ENCODE results near the gene ARID3C.

Gene ARID3C

GRCh38 chr9:34623374-34624235 is 5.3 kb downstream of the ARID3C start:
- Histone ChIP-seq H3K27me3 (ENCODE audit: insufficient read depth, low read length, poor library complexity, severe bottlenecking) (peaks cover 33% of the 10 kb centered on the region), H3K4me3 (ENCODE audit: low read length, poor library complexity, severe bottlenecking) (no peak overlapping the region), H3K4me2 (ENCODE audit: low read depth, low read length, poor library complexity, severe bottlenecking) (no peak overlapping the region), H3K36me3 (ENCODE audit: insufficient read depth, low read length) (no peaks in the 10 kb centered on the region), H2AFZ (ENCODE audit: low read length) (no peak overlapping the region), H3K79me2 (ENCODE audit: insufficient read depth, low read length) (peaks cover 13% of the 10 kb centered on the region; the same call in 1 of the 2 replicates), H3K4me1 (ENCODE audit: insufficient read depth, low read length, poor library complexity, severe bottlenecking) (peaks cover 16% of the 10 kb centered on the region), H3F3A (ENCODE audit: low read depth) (no peaks in the 10 kb centered on the region), H3K9me3 (ENCODE audit: insufficient read depth, low read depth, low read length) (no peaks in the 10 kb centered on the region), H4K20me1 (ENCODE audit: insufficient read depth, low read length, poor library complexity, severe bottlenecking) (no peaks in the 10 kb centered on the region), H3K9me2 (replicated peaks; ENCODE audit: low read depth, low read length) (no peaks in the 10 kb centered on the region), H3K9ac (ENCODE audit: low read depth, low read length, poor library complexity, severe bottlenecking) (no peak overlapping the region)
- no peak for TF ChIP-seq EZH2phosphoT487 (IDR thresholded peaks at IDR 0.05; ENCODE audit: borderline replicate concordance)
- TF ChIP-seq, protein P1, sequence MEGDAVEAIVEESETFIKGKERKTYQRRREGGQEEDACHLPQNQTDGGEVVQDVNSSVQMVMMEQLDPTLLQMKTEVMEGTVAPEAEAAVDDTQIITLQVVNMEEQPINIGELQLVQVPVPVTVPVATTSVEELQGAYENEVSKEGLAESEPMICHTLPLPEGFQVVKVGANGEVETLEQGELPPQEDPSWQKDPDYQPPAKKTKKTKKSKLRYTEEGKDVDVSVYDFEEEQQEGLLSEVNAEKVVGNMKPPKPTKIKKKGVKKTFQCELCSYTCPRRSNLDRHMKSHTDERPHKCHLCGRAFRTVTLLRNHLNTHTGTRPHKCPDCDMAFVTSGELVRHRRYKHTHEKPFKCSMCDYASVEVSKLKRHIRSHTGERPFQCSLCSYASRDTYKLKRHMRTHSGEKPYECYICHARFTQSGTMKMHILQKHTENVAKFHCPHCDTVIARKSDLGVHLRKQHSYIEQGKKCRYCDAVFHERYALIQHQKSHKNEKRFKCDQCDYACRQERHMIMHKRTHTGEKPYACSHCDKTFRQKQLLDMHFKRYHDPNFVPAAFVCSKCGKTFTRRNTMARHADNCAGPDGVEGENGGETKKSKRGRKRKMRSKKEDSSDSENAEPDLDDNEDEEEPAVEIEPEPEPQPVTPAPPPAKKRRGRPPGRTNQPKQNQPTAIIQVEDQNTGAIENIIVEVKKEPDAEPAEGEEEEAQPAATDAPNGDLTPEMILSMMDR (conservative IDR thresholded peaks at IDR 0.05; ENCODE audit: low read length): no peak

GRCh38 chr9:34620061-34620994 is 8.5 kb downstream of the ARID3C start, which contains the start of gene DCTN3:
Gene DCTN3 (minus strand): TSS chr9:34620495. CDS start chr9:34620464, 31 bp downstream.
- peak within 1 kb of the TSS; percentile 95 for H2AFZ ChIP-seq (ENCODE audit: low read length)
- no peak for TF ChIP-seq EZH2phosphoT487 (IDR thresholded peaks at IDR 0.05; ENCODE audit: borderline replicate concordance)
- TF ChIP-seq, protein P1 (conservative IDR thresholded peaks at IDR 0.05; ENCODE audit: low read length): no peak
- H3K4me3 ChIP-seq (ENCODE audit: low read length, poor library complexity, severe bottlenecking): peak within 1 kb of the TSS; percentile 88

GRCh38 chr9:34615132-34615531 is 13.7 kb downstream of the ARID3C start:
- Histone ChIP-seq H3K9ac (ENCODE audit: low read depth, low read length, poor library complexity, severe bottlenecking) (no peak overlapping the region), H3K36me3 (ENCODE audit: insufficient read depth, low read length) (no peaks in the 10 kb centered on the region; the same call in 1 of the 2 replicates), H3K9me3 (ENCODE audit: insufficient read depth, low read depth, low read length) (no peaks in the 10 kb centered on the region), H4K20me1 (ENCODE audit: insufficient read depth, low read length, poor library complexity, severe bottlenecking) (no peaks in the 10 kb centered on the region), H3K27me3 (ENCODE audit: insufficient read depth, low read length, poor library complexity, severe bottlenecking) (no peaks in the 10 kb centered on the region), H3K4me1 (ENCODE audit: insufficient read depth, low read length, poor library complexity, severe bottlenecking) (peaks cover 26% of the 10 kb centered on the region), H3K4me3 (ENCODE audit: low read length, poor library complexity, severe bottlenecking) (no peak overlapping the region), H3K4me2 (ENCODE audit: low read depth, low read length, poor library complexity, severe bottlenecking) (no peak overlapping the region), H3K79me2 (ENCODE audit: insufficient read depth, low read length) (peaks cover 35% of the 10 kb centered on the region), H3K9me2 (replicated peaks; ENCODE audit: low read depth, low read length) (no peaks in the 10 kb centered on the region), H2AFZ (ENCODE audit: low read length) (no peak overlapping the region), H3F3A (ENCODE audit: low read depth) (no peaks in the 10 kb centered on the region)
- TF ChIP-seq, protein P1 (conservative IDR thresholded peaks at IDR 0.05; ENCODE audit: low read length): no peak
- no peak for TF ChIP-seq EZH2phosphoT487 (IDR thresholded peaks at IDR 0.05; ENCODE audit: borderline replicate concordance)

More at GRCh38 chr9:34620061-34620994, 8.5 kb downstream of the ARID3C start, which contains the start of gene DCTN3:
- no peaks in the 10 kb centered on the region for H3K9me3 ChIP-seq (ENCODE audit: insufficient read depth, low read depth, low read length)
- peak within 1 kb of the TSS; percentile 90 for H3K9ac ChIP-seq (ENCODE audit: low read depth, low read length, poor library complexity, severe bottlenecking)
- no peaks in the 10 kb centered on the region for H4K20me1 ChIP-seq (ENCODE audit: insufficient read depth, low read length, poor library complexity, severe bottlenecking)
- H3F3A ChIP-seq (ENCODE audit: low read depth): no peaks in the 10 kb centered on the region
- H3K9me2 ChIP-seq (replicated peaks; ENCODE audit: low read depth, low read length): no peaks in the 10 kb centered on the region
- peaks cover 13% of the 10 kb centered on the region; the same call in 1 of the 2 replicates for H3K79me2 ChIP-seq (ENCODE audit: insufficient read depth, low read length)
- peaks cover 16% of the 10 kb centered on the region for H3K4me1 ChIP-seq (ENCODE audit: insufficient read depth, low read length, poor library complexity, severe bottlenecking)
- peak within 1 kb of the TSS; percentile 84 for H3K4me2 ChIP-seq (ENCODE audit: low read depth, low read length, poor library complexity, severe bottlenecking)
- H3K27me3 ChIP-seq (ENCODE audit: insufficient read depth, low read length, poor library complexity, severe bottlenecking): peaks cover 13% of the 10 kb centered on the region
- no peaks in the 10 kb centered on the region; the same call in 1 of the 2 replicates for H3K36me3 ChIP-seq (ENCODE audit: insufficient read depth, low read length)

All from Loucy (cell line).